ENCODE data around the gene OR10D3. TPM values are rescaled to one million over a fixed set of nuclear protein-coding genes. Genes with fewer than 3 reads are reported as not detected.
"Not testable (repeated sequence)": the region's sequence is repeated elsewhere in the genome, so short reads cannot be mapped to it uniquely, and the experiment has no call there.

The OR10D3 gene
- total RNA-seq (2014; rRNA removed; shearing (Covaris generic)) = not detected in 2 replicates
- not detected in 2 replicates for polyA plus RNA-seq (2015; cell fraction: cytosol; rRNA removed)
- polyA plus RNA-seq (2015; cell fraction: nucleus; rRNA removed) = not detected in 2 replicates

- no peak for DNase-seq (ENCODE audit: low read depth)
Measured at GRCh38 chr11:124183068-124183467, at the start of gene OR10D3. OR10D3 (plus strand) TSS chr11:124183345; CDS start chr11:124185270, 1,925 bp downstream.

- DNase-seq (ENCODE audit: low read depth) = no peak
Measured at GRCh38 chr11:124143034-124143433, 40.1 kb upstream of the OR10D3 start.

GRCh38 chr11:124147951-124148350, 35.2 kb upstream of the OR10D3 start:
- DNase-seq (ENCODE audit: low read depth) = no peak

- no peak for DNase-seq (ENCODE audit: low read depth)
Measured at GRCh38 chr11:124150684-124151083, 32.5 kb upstream of the OR10D3 start.

- DNase-seq (ENCODE audit: low read depth) = no peak
Measured at GRCh38 chr11:124152770-124153407, 30.3 kb upstream of the OR10D3 start.

- no peak for DNase-seq (ENCODE audit: low read depth)
Measured at GRCh38 chr11:124153821-124154220, 29.3 kb upstream of the OR10D3 start.

- DNase-seq (ENCODE audit: low read depth) = no peak
Measured at GRCh38 chr11:124159481-124159880, 23.7 kb upstream of the OR10D3 start.

- no peak for DNase-seq (ENCODE audit: low read depth)
Measured at GRCh38 chr11:124160986-124161385, 22.2 kb upstream of the OR10D3 start.

- no peak for DNase-seq (ENCODE audit: low read depth)
Measured at GRCh38 chr11:124167826-124168231, 15.3 kb upstream of the OR10D3 start.

- DNase-seq (ENCODE audit: low read depth) = no peak
Measured at GRCh38 chr11:124168796-124169195, 14.3 kb upstream of the OR10D3 start.

- DNase-seq (ENCODE audit: low read depth) = not testable (repeated sequence)
Measured at GRCh38 chr11:124170315-124170714, 12.8 kb upstream of the OR10D3 start.

GRCh38 chr11:124170801-124171586, 12.2 kb upstream of the OR10D3 start:
- DNase-seq (ENCODE audit: low read depth) = no peak

GRCh38 chr11:124172101-124172500, 11.0 kb upstream of the OR10D3 start:
- no peak for DNase-seq (ENCODE audit: low read depth)

GRCh38 chr11:124172599-124172998, 10.5 kb upstream of the OR10D3 start:
- DNase-seq (ENCODE audit: low read depth) = no peak

- peak; percentile 73 for DNase-seq (ENCODE audit: low read depth)
Measured at GRCh38 chr11:124174001-124174583, 9.1 kb upstream of the OR10D3 start.

GRCh38 chr11:124176925-124177715, 6.0 kb upstream of the OR10D3 start:
- no peak for DNase-seq (ENCODE audit: low read depth)

- DNase-seq (ENCODE audit: low read depth) = no peak
Measured at GRCh38 chr11:124179310-124179709, 3.8 kb upstream of the OR10D3 start.

- no peak for DNase-seq (ENCODE audit: low read depth)
Measured at GRCh38 chr11:124190298-124191139, 7.4 kb downstream of the OR10D3 start.

- no peak for DNase-seq (ENCODE audit: low read depth)
Measured at GRCh38 chr11:124193221-124194010, 10.3 kb downstream of the OR10D3 start.

All from HT1080 (cell line).